GM18517 (cell line): ENCODE measurements around the gene NFKBIZ.

Experiments
- ATAC-seq: cut with Tn5 transposase; IDR thresholded peaks from one replicate; pipeline ENCODE4 v1.9.1; 2021; ENCODE audit warnings: mild to moderate bottlenecking, moderate library complexity; ENCODE audit not compliant: unreplicated experiment

The NFKBIZ gene

DNA sequence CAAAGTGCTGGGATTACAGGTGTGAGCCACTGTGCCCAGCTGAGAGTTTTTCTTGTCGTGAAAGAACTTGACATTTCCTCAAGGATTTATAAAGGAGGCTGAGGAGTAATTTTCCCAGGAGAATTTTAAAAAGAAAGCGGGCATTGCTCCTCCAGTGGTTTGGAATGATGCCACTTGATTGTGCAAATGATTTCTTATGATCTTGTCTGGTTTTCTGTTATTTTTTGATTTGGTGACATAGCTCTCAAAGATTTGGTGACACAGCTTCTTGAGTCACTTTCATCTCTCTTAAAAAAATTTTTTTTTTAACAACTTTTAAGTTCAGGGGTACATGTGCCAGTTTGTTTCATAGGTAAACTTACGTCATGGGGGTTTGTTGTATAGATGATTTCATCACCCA, 24.6 kb upstream of the NFKBIZ start:
- ATAC-seq: no peak

DNA sequence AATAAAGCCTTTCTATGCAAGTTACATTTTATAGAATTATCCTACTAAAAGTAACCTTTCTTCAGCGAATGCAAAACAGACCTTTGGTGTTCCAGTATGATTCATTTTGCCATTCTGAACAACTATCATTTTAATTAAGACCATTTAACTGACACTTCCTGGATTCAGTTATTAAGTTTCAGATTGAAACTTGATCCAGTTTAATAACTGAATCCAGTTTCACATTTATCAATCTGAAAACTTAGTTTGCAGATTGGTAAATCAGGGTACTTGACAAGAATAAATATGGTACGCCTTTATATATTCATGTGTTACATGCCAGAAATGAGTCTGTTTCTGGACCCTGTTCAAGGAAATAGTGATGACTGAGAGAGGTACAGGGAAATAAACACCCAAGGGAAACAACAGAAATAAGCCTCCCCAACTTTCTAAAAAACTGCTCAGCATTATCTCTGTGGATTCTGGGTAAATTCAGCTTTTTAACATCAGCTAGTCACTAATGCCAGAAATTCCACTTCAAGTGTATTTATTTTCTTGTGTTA, 23.3 kb upstream of the NFKBIZ start:
- ATAC-seq: no peak

DNA sequence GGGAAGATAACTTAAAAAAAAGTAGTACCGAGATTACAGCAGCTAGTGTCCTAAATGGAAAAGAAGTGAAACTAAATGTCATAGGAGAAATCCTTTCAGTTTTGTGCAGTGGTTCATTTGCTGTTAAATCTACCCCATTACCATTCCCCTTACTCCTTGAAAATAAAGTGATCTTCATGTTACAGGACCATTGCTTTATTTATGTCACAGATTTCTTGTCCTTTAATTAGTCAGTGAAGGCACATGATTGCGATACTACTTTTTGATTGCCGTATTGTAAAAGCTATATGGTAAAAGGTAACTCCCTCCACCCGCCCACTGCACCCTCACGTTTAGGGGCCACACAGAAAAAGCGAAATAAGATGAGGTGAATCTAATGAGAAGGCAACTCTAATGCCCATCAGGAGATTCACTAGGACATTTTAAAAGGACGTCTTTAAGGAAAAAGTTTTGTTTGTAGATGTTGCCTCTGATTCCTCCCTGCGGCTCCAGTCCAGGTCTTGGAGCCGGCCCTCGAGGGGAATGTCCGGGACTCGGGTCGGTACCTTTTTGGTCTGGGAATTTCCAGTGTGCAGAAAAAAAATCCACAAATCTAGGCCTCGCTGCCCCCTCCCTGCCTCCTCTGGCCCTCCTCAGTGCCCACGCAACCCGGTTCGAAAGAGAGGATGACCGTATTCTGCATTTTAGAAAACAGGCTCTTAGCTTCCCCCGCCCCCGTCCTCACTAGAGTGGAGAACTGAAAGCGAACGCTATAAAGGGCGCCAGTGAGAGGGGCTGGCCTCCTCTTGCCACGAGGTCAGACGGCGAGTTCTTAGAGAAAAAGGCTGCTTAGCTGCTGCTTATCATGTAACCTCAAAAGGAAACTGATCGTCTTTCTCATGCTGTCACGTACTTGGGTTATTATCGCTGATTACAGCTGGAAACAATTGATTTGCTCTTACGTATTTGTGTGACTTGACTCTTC, 21.8 kb upstream of the NFKBIZ start:
- ATAC-seq: peak; percentile 83

DNA sequence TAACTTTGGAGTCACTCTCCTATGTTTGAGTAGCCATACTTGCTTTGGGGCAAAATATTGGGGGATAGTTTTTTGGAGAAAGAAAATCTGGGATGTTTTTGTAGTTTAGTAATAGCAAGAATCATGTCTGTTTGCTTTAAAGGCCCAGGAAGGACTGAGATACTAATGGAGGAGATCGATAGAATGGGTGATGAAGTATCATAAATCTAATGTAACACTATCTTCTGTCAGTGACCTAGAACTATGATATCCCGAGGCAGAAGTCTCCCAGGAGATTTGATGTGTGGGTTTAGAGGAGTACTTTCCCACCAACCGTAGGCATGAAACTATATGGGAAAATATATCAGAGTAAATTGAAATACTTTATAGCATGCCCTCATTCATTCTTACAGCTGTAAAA, 21.0 kb upstream of the NFKBIZ start:
- ATAC-seq: peak; percentile 2

DNA sequence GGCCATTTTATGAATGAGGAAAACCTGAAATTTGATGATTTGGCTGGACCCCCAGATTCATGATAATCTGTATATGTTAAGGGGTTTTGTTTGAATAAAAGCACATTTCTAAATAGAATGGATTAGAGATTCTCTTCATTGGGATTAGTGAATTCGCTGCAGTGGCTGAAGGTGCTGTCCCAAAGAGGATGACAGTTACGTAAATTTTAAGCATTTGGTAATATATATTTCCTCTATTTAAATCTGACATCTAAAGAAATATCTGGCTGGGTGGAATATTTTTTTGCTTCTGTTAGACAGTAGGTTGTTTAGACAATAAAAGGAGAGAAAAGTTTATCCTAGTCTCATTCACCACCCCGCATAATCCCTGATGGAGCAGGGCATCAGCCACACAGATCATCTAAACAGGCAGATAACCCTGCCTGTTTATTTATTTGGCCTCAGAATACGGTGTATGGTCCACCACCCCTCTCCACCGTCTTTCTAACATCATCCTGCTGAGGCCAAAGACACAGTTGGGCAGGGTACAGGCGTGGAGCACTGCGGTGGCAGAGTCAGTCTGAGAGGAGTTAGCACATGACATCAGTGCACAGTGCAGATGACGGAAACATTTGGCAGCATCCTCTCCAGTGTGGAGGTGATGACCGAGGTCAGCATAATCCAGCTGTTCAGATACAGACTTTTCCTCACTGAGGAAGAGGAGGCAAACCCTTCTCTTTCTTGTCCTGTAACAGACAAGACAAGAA, 20.4 kb upstream of the NFKBIZ start:
- peak; percentile 42 for ATAC-seq

DNA sequence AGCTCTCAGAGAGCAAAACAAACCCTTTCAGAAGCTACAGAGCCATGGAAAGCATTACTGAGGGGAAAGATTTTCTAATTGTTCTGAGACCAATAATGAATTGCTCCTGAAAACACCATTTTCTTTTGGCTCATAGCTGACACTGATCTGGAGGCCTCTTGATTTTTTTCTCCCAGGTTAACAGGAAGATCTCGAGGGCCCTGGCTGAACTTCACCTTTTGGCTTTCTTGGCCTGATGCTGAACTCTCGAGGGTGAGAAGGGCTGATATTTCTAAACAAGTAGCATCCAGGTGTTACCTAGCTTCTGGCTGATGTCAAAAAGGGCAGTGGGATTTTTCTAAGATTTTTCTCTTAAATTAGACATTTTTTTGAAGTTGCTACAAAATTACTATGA, 19.9 kb upstream of the NFKBIZ start:
- ATAC-seq: no peak

DNA sequence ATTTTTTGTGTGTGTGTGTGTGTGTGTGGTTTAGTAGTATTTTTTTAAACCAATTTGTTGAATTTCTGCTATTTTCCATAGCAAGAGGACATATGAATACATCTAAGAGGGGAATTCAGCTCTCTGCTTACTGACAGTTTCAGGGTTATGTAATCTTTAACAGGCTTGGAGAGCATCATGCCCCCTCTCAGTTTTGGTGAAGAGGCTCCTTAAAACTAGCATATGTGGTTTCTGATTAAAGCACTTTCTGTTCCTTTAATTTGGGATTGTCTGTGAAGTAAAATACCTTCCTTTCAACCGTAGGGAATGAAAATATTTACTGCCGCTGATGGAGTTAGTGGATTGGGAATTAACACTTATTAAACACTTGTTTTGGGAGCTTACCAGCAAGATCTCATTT, 19.4 kb upstream of the NFKBIZ start:
- no peak for ATAC-seq

DNA sequence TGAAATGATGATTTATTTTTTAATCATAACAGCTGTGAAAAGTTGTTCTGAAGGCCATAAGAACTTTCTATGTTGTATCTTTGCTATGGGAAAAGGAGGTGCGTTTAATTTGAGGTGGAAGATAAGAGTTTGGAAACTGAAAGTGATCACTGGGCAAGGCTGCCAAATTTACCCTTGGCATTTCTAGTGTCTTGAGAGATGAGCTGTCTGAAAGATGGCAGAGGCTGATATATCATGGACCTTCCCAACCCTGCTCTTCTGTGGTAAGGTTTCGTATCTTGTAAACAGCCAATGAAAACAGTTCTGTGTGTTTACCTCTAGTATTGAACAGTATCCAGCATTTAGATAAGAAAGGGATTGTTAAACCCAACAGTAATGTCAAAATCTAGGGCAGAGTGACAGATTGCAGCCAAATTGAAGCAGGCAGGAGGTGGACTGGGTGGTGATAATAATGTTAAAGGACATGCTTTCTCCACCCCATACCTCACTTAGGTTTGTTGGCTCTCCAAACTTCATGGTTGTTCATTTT, 15.8 kb upstream of the NFKBIZ start:
- no peak for ATAC-seq

DNA sequence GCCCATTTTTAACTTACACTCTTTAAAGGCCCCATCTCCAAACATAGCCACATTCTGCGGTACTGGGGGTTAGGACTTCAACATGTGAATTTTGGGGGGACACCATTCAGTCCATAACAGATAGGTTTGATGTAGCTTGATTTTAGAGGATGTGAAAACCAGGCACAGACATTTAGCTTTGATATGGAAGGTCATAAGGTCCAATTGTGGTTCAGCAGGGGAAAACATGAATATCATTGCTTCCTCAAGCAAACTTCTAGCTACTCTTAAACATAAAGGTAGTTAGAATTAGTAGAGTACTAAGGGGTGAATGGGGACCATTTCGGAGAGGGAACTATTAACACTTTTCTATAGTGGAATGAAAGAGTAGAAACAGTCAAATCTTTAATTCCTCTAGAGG, 13.6 kb upstream of the NFKBIZ start:
- ATAC-seq: no peak

DNA sequence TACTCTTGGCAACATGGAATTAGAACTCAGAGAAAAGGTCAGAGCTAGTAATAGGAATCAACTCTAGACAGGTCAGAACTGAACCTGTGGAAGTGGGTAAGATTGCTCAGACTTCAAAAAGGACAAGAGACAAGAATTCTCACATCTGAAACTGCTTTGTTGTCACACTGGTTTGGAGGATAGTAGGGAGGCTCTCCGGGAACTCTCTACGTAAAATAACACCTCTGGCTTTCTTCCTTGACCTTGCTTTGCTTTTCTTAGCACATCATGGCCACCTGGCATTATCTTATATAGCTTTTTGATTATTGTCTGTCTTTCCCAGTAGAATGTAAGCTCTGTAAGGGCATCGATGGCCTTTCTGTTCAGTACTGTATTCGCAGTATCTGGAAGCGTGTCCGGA, 13.2 kb upstream of the NFKBIZ start:
- ATAC-seq: no peak

DNA sequence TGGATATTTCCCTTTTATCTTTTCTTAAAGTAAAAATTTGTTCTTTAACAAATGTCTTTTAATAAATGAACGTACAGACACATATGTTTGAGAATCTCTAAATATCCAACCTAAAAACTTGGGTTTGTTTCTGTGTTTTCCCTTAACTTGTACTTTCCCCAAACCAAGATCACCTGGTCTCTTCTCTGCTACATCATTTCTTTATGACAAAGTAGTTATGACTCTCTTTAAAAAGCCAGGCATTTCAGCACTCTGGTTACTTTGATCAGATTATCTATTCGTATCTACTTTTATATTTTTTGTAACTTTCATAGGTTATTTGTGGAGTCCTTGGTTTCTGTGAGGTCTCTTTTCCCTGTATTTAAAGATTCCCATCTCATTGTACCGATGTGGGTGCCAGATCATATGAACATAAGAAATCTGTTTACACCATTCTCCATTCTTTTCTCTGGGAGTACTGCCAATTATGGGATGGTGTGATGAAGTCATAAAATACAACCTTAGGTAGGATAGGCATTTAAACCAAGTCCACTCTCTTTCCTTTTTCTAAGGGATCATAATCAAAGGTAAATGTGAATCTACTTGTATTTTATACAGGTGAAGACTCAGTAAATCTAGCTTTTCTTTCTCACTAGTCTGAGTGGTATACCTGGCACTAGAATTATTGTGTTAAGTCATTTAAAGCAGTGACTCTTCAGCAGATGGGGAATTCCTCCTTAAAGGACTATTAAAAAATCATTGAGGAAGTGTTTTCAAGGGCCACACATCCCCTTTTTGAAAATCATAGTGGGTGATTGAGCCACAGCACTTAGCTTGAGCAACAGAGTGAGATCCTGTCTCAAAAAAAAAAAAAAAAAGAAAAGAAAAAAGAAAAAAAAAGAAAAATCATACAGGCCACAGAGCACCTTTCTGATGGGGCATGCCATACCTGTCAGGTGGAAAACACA, 12.4 kb upstream of the NFKBIZ start:
- no peak for ATAC-seq

DNA sequence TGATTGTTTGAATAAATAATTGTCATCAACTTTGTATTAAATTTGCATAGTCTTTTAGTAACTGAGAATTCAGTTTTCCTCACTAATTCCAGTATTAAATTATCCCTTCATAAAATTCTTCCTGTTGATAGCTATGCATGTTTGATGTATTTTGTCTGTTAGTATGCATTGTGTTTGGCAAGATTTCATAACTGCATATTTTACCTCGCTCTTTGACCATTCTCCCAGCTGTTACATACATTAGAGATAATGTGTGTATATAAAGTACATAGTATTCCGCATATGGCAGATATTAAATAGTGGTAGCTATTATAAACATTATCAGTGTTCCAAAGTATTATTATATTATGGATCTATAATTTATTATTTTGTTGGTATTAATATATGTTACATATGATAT, 10.6 kb upstream of the NFKBIZ start:
- no peak for ATAC-seq

DNA sequence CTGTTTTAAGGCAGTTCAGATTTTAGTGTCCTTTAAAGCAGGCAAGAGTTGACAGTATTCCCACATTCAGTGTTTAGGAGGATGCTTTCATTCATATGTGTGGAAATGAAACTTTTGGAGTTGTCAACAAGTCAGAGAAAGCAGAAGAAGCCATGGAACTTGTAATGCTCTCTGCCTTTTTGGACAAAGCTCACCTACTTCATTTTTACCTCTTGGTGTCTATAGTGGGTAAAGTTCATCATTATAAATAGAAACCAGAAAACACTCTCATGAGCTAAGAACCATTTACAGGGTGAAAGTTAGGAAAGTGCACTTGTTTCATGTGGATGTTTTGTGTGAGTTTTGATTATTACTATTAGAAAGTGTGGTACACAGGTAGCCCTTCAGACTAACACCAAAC, 9.2 kb upstream of the NFKBIZ start:
- ATAC-seq: no peak

DNA sequence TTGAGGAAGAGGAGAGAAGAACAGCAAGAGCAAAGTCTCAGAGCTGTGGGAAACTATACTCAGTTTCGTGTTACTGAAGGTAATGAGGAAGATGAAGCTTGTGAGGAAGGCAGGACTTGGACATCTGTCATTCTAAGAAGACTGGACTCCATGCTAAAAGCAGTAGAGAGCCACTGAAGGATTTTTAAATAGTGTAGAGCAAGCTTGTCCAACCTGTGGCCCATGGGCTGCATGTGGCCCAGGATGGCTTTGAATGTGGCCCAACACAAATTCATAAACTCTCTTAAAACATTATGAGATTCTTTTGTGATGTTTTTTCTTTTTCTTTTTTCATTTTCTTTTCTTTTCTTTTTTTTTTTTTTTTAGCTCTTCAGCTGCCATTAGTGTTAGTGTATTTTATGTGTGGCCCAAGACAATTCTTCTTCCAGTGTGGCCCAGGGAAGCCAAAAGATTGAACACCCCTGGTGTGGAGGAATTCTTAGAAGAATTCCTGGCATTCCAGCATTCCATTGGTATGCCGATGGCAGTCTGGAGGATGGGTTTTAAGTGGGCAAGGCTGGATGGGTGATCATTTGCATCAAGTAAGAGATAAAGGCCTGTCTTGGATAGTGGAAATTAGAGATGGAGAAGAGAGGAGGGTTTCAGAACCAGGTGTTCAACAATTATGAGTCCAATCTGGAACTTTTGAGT, 6.9 kb upstream of the NFKBIZ start:
- no peak for ATAC-seq

DNA sequence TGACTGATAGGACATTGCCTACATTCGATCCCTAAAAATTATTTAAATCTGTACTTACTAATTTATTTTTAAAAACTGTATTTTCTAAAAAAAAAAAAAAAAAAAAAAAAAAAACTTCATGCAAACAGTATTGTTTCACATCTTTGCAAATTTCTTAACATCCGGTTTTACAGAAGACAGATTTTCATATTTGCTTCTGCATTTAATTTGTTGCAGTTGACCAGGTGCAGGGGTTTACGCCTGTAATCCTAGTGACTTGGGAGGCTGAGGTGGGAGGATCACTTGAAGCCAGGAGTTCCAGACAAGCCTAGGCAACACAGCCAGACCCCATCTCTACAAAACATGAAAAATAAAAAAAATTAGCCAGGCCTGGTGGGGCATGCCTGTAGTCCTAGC, 6.4 kb upstream of the NFKBIZ start:
- ATAC-seq: no peak

DNA sequence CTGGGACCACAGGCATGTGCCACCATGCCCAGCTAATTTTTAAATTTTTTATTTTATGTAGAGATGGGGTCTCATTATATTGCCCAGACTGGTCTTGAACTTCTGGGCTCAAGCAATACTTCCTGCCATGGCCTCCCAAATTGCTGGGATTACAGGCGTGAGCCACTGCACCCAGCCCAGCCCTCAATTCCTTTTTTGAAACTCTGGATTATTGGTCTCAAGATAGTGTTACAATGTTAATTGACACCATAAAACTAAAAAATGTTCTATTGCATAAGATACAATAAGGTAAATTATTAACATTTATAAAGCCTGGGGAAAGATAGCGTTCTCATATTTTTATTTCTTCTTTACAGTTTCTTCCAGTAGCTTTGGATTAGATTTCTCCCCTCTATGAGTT, 3.9 kb upstream of the NFKBIZ start:
- ATAC-seq: no peak

DNA sequence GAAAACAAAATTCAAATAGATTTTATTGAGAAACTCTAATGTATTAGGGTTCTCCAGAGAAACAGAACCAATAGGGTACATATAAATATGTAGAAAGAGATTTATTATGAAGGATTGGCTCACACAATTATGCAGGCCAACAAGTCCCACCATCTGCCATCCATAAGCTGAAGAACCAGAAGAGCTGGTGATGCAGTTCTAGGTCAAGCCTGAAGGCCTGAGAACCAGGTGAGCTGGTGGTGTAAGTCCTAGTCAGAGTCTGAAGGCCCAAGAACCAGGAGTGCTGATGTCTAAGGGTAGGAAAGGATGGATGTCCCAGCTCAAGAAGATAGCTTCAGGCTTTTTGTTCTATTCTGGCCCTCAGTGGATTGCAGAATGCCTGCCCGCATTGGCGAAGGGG, 2.6 kb upstream of the NFKBIZ start:
- ATAC-seq: no peak

DNA sequence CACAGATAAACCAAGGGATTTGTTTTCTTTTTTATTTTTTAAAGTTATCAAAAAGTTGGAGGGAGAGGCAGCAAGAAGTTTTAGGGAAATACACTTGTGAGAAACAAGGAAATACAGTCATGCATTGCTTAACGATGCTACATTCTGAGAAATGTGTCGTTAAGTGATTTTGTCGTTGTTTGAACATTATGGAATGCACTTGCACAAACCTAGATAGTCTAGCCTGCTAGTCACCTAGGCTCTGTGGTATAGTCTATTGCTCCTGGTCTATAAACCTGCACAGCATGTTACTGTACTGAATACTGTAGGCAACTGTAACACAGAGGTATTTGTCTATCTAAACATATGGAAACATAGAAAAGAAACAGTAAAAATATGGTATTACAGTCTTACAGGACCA, 2.0 kb upstream of the NFKBIZ start:
- no peak for ATAC-seq

DNA sequence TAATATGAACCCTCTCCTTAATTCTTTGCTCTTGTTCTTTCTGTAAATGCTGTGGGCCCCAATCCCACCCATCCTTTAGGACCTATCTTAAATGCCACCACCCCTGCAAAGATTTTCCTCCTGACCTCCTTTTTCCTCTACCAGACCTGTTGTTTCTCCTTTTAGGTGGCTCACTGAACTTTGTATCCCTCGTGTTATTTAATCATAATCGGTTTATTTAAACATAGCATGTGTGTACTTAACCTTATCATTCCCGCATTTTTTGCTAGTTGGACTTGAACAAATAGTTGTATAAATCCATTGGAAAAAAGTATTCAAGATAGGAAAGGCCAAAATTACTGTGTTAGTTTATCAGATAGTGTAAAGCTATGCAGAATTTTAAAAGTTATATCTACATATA, 988 bp upstream of the NFKBIZ start:
- ATAC-seq: no peak

DNA sequence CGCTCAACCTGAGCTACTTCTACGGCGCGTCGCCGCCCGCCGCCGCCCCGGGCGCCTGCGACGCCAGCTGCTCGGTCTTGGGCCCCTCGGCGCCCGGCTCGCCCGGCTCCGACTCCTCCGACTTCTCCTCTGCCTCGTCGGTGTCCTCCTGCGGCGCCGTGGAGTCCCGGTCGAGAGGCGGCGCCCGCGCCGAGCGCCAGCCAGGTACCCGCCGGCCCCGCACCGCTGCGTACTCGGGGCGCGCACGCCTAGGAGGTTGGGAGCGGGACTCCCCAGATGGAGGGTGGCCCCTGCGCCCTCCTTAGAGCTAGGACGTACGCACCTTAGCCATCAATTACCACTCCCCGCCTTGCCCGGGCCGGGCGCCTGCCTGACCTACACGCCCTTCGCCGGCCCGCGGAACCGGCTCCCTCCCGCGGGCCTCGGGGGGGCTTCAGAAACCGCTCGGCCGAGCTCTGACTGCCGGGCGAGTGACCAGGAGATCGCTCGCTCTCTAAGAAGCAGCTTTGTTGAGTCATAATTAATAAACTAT, 466 bp downstream of the NFKBIZ start:
- ATAC-seq: peak; percentile 35
